NCI-H2107 treated with DMSO at 0.1 percent for 48 hours (cell line): Measurements from ENCODE around the gene ECT2.
"Not testable (repeated sequence)": the region's sequence is repeated elsewhere in the genome, so short reads cannot be mapped to it uniquely, and the experiment has no call there.

Experiments used
- DNase-seq: peaks from one replicate; lab custom pipeline; 2025; ENCODE audit not compliant: unreplicated experiment; lab: John Stamatoyannopoulos, UW

The ECT2 gene

GRCh38 chr3:172735014-172735413 lies 15.5 kb upstream of the ECT2 start:
- DNase-seq: no peak

- DNase-seq: no peak
Observed at GRCh38 chr3:172739462-172739861, 11.1 kb upstream of the ECT2 start.

- no peak for DNase-seq
Observed at GRCh38 chr3:172746475-172746874, 4.1 kb upstream of the ECT2 start.

- DNase-seq: no peak
Observed at GRCh38 chr3:172749230-172749965, 1.1 kb upstream of the ECT2 start.

GRCh38 chr3:172750069-172750367 lies 508 bp upstream of the ECT2 start:
- no peak for DNase-seq

GRCh38 chr3:172751175-172751704 lies 714 bp downstream of the ECT2 start:
- DNase-seq: peak; percentile 40

- no peak for DNase-seq
Observed at GRCh38 chr3:172752651-172753050, 2.1 kb downstream of the ECT2 start.

- DNase-seq: no peak
Observed at GRCh38 chr3:172753125-172753524, 2.6 kb downstream of the ECT2 start.

GRCh38 chr3:172760416-172760815 lies 9.9 kb downstream of the ECT2 start:
- not testable (repeated sequence) for DNase-seq

- no peak for DNase-seq
Observed at GRCh38 chr3:172766241-172766640, 15.7 kb downstream of the ECT2 start.

GRCh38 chr3:172766718-172767405 lies 16.3 kb downstream of the ECT2 start:
- DNase-seq: no peak

- DNase-seq: no peak
Observed at GRCh38 chr3:172770382-172770781, 19.9 kb downstream of the ECT2 start.

GRCh38 chr3:172771672-172772071 lies 21.1 kb downstream of the ECT2 start:
- DNase-seq: no peak

- DNase-seq: no peak
Observed at GRCh38 chr3:172776049-172776717, 25.7 kb downstream of the ECT2 start.

GRCh38 chr3:172777901-172778300 lies 27.4 kb downstream of the ECT2 start:
- DNase-seq: no peak

GRCh38 chr3:172782235-172782634 lies 31.7 kb downstream of the ECT2 start:
- DNase-seq: no peak

GRCh38 chr3:172786036-172786435 lies 35.5 kb downstream of the ECT2 start:
- no peak for DNase-seq

- DNase-seq: no peak
Observed at GRCh38 chr3:172787019-172787418, 36.5 kb downstream of the ECT2 start.

- no peak for DNase-seq
Observed at GRCh38 chr3:172787746-172788145, 37.2 kb downstream of the ECT2 start.

- no peak for DNase-seq
Observed at GRCh38 chr3:172799246-172799645, 48.7 kb downstream of the ECT2 start.

- no peak for DNase-seq
Observed at GRCh38 chr3:172800156-172800555, 49.6 kb downstream of the ECT2 start.

GRCh38 chr3:172803489-172803888 lies 53.0 kb downstream of the ECT2 start:
- DNase-seq: no peak
